NCI-H345 (cell line): ENCODE results near the gene ELMOD1.

Experiments used
- DNase-seq: peaks from one replicate; lab custom pipeline; 2025; lab: John Stamatoyannopoulos, UW

The ELMOD1 gene

DNA sequence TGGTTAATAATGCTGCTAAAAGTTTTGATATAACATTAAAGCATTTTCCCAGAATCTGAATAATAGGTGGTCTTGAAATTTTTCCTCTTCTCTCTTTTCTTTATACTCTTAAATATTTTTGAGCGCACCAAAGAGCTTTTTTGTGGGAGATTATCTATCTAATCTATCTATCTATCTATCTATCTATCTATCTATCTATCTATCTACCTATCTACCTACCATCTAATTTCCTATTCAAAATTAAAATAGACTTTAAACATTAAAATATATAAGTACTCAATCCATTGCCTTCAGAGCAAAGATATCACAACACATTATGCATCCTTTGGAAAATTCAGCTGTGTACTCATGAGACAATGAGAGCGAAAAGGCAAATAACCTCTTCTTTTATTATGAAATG is 55.8 kb downstream of the ELMOD1 start:
- no peak for DNase-seq

DNA sequence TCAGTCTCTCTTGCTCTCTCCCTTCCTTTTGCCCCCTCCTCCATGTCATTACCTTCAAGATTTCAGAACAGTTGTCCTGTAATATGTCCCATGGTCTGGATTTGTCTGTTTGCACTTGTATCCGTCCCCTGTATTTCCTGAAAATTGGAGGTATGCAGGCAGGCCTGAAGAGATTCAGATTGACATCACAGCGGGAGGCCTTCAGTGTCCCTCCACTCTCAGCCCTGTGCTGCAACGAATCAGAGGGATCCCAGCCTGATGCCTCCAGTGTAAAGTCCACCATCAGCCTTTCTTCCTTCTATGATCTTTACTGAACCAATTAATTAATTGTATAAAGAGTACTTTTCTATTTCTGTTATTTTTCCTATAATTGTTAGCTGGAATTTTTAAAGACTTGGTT is 57.3 kb downstream of the ELMOD1 start:
- no peak for DNase-seq

DNA sequence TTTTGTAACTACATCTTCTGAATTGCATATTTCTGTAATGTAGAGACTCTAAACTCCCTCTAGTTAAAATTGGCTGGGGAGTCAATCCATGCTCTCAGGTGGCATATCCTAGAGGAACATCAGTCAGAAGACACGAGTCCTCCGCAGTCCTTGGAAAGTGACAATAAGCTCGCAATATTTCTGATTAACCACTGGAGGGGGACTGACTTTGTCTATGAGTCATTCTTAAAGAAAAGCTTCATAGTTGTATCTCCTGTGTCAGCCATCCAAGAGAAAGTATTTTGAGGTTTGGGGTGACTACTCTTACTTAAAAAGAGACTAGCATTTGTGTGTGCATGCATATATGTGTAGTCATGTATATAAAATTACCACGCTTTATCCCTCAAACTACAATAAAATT is 60.7 kb downstream of the ELMOD1 start:
- no peak for DNase-seq

DNA sequence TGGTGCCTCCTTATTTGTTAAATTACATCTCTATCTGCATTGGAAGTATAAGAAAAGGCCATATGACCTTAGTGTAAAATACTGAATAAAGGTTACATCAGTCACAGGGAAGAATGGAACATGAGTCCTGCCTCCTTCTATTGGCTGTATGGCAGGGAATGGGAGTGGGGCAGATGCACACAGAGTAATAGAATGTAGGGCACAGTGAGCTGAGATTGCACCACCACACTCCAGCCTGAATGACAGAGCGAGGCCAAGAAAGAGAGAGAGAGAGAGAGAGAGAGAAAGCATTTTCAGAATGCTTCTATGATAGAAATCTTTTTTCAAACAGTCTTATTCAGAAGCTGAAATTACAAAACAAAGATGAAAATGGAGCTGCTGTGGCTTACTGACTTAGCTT is 62.1 kb downstream of the ELMOD1 start:
- DNase-seq: no peak

DNA sequence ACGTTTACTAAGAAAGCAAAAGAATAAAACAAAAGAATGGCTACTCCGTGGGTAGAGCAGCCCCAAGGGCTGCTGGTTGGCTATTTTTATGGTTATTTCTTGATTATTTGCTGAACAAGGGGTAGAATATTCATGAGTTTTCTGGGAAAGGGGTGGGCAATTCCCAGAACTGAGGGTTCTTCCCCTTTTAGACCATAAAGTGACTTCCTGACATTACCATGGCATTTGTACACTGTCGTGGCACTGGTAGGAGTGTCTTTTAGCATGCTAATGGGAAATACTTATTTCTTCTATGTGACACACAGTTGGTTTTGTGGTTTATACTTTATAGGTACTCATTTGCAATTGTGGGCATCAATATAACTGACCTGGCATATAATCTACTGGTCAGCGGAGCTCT is 64.7 kb downstream of the ELMOD1 start:
- no peak for DNase-seq

DNA sequence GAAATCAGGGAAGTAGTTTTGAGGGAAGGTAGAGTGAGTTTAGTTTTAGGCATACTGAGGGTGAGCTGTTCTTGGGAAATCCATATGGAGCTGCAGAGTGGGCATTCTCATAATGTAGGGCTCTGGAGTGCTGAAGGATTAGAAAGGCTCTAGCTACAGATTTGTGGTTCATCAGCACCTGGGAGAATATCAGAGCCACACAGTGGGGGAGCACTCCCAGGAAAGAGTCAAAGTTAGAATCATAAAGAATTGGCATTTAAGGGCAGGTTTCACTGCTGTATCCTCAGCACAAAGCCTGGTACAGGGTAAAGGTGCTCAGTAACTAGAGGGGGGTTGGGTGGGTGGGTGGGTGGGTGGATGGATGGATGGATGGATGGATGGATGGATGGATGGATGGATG is 68.4 kb downstream of the ELMOD1 start:
- DNase-seq: no peak

DNA sequence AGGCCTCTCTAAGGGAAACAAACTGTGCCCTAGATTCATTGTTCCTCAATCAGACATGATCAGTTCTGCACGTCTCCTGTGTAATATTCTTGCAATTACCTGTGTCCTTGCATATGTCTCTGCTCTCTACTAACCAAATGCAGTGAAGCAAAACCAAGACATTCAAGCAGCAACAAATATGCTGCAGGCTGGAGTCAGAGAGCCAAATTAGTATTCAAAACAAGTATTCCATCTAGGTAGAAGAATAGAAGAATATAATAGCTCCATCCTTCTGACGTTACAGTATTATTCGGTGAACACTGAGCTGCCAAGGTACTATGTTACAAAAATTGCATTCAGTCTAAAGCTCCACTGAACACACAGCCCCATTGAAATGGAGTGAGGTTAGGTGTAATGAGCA is 69.1 kb downstream of the ELMOD1 start:
- DNase-seq: no peak

DNA sequence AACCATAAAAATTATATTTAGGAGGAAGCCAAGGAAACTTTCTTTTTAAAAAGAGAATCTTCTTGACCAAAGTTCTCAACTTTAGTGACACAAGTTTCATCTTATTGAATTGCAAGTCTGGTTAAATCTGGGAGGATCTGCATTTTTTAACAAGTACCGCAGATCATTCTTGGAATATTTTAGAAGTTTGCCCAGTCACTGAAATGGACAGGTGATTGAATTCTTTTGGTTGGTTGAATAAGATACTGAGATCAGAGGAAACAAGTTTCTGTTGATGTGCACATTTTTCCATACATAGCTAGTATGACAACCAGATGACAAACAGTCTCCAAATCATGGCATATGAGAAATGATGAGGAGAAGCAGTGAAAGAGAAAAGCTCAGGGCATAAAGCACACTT is 70.7 kb downstream of the ELMOD1 start:
- DNase-seq: no peak

DNA sequence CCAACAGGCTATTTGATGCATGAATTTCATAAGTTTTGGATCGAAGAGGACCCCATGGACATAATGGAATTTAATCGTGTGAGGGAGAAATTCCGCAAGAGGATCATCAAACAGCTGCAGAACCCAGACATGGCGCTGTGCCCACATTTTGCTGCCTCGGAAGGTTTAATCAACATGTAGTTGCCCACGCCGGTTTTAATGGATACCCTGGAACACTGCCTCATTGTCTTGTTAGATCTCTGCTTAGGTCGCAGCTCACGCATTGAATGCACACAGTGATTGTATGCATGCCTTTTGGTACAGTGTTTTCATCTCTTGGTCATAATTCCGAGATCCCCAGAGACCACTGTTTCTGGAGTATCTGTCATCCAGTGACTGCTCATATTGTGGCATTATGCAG is 74.1 kb downstream of the ELMOD1 start:
- DNase-seq: peak; percentile 0

DNA sequence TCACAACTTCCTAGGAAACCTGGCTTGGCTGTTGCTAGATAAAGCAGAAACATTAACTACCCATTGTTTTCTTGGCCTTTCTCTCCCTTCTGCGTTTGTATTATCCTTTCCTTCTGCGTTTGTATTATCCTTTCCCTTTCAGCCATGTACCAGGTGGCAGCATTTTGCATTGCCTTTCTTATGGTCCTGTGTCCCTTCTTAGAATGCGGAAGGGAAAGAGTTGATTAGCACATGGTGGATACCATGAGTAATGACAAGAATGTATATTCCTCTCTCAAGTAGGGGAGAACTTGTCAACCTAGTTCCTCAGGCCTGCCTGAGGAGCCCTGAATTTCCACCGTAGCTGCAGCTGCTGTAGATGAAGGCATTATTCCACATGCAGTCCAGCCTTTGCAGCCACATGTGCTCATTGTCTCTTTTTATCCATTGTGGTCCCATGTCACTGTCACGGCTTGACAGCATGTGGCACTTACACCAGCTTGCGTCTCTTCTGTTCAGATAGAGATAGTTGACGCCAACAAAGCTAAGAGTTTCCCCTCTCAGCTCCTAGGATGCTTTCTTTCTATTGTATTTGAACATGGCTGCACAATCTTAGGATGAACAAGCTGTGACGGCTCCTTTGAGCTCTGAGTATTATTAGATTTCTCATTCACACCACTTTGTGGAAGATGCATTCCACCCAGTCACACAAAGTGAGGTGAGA is 76.1 kb downstream of the ELMOD1 start:
- DNase-seq: no peak

DNA sequence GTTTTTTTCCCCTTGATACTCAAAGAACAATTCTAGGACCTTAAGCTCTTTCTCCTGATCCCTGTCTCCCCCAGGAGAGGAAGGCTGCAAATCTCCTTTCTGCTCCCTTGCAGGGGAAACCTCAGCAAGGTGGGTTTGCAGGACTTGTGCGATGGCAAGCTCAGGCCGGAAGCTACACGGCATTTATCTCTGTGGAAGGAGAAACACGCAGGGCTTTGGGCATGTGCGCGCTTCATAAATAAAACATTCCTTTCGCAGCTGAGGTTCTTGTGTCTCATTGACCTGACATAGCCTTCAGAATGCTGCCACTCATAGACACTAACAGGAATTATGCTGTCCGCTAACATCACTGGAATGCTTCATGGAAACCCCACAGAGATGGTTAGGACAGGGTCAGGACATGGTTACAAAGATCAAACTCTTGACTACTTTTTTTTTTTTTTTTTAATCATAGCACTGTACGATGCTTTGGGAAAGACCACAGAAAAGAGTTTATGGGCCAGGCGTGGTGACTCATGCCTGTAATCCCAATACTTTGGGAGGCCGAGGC is 78.3 kb downstream of the ELMOD1 start:
- no peak for DNase-seq

DNA sequence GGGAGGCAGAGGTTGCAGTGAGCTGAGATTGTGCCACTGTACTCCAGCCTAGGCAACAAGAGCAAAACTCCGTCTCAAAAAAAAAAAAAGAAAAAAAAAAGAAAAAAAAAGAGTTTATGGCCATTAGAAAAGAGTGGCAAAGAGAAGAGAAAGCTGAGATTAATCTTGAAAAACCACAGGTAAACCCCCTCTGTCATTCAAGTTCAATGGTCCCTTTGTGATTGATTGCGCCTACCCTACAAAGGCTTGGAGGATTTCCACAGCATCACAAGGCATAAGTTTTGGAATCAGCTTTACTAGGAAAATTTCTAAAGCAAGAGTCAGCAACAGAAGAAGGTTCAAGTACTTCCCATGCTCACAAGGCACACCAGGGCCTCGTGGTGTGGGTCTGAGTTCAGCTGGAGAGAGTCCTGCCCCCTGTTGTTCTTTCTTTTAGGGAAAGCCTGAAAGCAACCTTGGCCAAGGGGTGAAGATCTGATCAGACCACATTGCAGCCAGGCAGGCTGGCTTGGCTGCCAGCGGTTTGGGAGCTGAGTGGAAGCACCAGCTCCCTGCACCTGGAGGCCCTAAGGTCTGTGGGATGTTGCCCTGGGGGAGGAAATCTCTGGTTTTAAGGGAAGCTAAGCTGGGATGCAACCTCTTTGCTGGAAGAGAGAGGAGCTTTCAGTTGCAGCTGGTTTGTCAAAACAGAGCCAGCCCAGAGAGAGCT is 79.1 kb downstream of the ELMOD1 start:
- no peak for DNase-seq

DNA sequence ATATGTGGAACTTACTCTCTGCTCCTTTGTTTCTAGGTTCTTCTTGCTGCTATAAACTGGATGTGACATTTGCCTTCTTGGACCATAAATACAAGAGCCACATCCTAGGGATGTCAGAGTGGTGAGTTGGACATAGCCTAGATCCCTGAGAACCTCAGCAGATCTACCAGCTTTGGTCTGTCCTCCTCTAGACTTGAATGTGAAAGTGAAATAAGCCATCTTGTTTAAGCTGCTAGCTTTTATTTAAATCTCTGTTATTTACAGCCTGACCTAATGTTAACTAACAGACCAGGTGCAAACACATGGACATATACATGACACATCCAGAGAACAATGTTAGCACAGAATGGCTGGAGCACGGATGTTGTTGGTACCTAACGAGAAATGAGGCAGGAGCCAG is 85.0 kb downstream of the ELMOD1 start:
- DNase-seq: no peak

DNA sequence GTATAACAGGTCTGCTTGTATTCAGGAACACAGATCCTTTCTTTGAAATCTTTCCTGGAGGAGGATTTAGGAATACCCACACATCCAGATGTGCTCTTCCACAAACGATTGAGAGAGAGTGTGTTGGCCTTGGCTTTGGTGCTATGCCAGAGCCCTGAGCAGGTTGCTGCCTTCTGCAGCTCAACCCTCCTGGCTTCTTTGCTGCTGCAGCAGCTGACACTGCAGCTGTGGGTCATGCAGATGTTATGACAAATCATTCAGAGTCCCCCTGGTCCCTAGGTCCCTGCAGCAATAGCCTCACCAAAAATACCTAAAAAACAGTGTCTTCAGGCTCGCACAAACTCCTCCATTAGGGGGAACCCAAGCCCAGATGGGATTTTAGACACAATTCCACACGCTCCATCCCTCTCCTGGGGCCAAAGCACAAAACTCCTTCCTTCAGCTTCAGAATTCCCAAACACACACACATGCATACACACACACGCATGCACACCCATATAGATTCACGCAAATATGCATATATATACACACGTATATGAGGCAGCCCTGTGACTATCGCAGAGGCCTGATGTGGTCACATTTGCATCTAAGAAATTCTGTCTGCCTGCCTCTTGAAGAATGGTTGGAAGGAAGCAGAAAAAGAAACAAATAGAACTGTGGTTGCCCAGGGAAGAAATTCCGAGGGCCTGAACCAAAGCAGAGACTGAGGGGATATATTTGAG is 85.5 kb downstream of the ELMOD1 start:
- DNase-seq: no peak

DNA sequence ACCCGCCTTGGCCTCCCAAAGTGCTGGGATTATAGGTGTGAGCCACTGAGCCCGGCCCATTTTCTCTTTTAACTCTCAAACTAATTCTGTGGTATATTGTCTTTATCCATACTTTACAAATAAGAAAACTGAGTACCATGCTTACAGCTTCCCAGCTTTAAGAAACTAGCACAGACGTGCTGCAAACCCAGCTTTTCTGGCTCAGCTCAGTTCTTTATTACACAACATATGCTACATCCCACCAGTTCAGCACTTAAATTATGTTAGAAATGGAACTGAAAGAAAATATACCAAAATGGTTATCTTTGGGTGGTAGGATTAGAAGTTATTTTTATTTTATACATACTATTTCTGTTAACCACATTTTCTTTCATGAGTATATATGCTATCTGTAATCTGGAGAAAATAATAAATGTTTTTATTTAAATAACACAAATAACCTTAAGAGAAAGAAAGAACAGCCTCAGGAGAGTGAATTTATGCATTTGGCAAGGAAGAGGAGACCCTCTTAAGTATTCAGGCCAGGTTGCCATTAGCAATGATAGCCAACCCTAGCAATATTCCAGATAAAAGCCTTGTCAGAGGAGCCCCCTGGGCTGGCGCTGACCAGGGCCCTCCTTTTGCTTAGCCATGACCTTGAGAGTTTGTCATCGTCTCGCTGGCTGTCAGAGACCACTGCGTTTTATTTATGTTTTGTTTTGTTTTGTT is 87.1 kb downstream of the ELMOD1 start:
- DNase-seq: no peak

DNA sequence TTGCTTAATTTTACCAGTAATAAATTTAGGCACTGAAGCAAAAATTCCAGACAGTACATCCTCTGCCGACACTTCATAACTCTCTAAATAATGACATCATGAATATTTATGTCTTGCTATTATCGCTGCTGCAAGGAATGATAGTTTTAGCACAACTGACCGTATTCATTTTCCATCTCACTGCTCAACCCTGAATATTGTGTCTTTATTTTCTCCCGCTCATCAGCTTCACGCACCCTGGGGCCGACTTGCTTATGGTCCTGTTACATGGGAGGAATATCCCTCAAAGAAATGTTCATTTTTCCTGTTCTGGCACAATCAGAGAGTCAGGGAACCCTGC is 87.7 kb downstream of the ELMOD1 start:
- no peak for DNase-seq

DNA sequence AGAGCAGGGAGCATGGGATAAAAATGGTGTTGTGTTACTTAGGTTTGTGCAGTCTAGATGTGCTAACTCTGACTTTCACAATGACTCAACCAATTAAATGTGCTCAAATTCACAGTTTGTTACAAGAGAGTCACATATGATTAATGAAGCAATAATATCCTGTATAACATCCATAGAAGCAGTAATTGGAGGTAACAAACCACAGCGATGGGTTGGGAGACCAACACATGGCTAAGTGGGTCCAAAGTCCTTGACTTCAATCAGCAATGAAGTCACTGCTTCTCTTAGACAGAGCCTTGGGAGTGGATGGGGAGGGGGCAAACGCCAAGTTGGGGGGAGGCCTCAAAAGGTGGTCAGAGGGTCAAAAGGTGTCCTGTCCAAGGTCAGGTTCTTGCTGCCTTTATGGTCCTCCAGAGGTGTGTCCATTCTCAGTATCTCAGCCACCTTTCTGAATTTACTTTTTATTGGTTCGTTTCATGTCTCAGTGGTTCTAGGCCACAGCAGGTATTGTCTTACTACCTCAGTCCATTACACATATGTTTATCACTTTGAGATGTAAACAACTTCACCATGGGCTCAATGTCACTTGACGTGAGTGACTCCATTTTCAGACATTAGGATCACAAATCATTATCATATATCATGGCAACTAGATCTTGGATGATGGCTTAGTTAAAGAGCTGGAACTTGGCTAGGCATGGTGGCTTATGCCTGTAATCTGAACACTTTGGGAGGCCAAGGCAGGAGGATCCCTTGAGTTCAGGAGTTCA is 88.5 kb downstream of the ELMOD1 start:
- no peak for DNase-seq

DNA sequence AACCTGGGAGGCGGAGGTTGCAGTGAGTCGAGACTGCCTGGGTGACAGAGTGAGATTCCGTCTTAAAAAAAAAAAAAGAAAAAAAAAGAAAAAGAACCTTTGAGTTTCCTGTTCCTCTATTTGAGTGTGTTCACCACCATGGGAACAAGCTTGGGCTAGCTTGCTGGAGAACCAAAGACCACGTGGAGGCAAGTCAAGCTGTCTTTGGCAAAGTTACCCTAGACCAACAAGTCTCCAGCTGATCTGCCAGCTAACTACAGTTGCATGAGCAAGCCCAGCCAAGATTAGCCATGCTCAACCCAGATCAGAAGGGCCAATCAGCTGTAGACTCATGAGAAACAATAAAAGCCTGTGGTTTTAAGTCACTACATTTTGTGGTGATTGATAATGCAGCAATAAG is 91.2 kb downstream of the ELMOD1 start:
- DNase-seq: no peak

DNA sequence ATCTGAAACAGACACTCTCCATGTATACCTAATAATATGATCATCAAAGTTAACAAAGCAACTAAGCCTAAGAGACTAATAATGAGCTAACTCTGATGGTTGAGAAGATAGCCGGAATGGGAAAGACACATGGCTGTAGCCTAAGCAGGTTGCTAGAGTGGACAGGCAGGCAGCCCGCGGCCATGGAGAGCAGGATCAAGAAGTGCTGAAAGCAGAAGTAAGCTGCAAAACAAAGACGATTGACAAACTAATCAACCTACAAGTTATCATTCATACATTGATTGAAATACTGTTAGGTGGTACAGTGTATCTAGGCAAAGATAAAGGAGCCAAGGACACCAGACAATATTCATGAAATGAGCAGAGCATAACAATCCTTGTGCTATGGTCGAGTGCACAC is 91.6 kb downstream of the ELMOD1 start:
- no peak for DNase-seq

DNA sequence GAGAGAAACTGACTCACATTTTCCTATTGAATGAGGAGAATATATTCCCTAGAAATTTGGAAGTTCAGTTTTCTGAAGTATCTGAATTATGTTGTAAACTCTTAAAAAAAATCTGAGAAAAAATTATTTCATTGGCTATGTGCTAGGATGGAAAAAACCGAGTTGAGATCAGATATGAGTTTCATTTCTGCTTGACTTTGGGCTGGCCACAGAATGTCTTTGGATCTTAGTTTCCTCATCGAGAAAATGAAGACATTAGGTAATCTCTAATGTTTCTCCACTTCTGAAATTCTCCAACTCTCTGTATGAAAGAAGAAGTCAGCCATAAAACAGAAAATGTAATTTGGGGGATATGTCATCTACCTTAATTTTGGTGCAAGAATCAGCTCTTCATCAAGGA is 92.1 kb downstream of the ELMOD1 start:
- no peak for DNase-seq

DNA sequence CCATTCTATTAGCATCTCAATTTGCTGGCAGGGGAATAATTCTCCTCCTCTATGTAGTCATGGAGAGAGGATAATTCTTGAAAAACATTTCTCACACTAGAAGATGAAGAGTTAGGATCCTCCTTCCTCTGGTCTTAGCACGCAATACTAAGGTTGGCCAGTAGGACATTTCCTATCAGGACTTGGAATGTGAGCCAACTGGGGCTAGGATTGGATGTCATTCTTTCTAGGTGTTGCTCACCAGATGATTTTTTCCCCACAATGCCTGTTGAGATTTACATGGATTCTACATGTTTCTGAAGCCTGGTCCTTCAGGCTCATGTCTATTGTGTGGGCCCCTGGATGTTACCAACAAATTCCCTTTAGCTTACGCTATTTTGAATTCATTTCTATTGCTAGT is 92.9 kb downstream of the ELMOD1 start:
- DNase-seq: no peak
